ENCODE results near the gene ARHGAP22. TPM values are rescaled to one million over a fixed set of nuclear protein-coding genes. Genes with fewer than 3 reads are reported as not detected.

The ARHGAP22 gene
- total RNA-seq, 1 experiment from 2014 or later: 1.8 TPM

DNA sequence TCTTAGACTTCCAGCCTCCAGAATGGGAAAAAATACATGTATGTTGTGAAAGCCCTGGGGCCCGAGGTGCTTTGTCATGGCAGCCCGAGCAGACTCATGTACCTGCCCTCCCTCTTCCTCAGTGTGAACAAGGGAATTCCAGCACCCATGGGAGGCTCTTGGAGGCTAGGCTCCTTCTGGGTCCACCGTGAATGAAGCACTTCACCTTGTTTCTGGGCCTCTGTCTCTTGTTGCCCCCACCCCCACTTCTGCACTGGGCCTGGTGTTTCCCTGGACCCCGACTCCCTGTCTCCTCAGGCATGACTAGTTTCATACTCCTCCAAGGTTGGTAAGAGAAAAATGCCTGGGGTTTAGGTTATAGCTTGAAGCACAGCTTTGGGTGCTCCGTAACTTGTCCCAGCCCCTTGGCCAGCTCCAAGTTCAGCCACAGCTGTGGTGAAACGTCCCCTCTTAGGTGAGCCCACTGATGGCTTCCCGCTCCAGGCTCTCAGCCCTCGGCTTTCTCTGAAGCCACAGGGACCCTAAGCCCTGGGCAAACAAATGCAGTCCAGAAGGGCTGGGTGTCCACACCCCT, 30.2 kb upstream of the ARHGAP22 start:
- Histone ChIP-seq H3K27ac (ENCODE audit: low read length) (no peak overlapping the region), H3K36me3 (ENCODE audit: control insufficient read depth, insufficient read depth, low read length) (no peaks in the 10 kb centered on the region), H3K27me3 (ENCODE audit: control insufficient read depth, insufficient read depth, low read length) (peaks cover 6% of the 10 kb centered on the region; the same call in 1 of the 2 replicates), H3K9me3 (ENCODE audit: control insufficient read depth, insufficient read depth, low read depth, low read length) (0 out of 2 replicates have a peak, but pooled peaks cover 2% of the 10 kb centered on the region), H3K4me3 (ENCODE audit: low read depth in 2 of 2, low read length in 2 of 2) (no peak overlapping the region), H3K4me1 (ENCODE audit: control insufficient read depth, insufficient read depth, low read length) (no peaks in the 10 kb centered on the region)
- POLR2A ChIA-PET: no interaction called here
- no peak for TF ChIP-seq CTCF (IDR thresholded peaks at IDR 0.05)
- no peak for TF ChIP-seq SIN3A (IDR thresholded peaks at IDR 0.05; ENCODE audit: borderline replicate concordance, insufficient read depth, low read depth, low read length)
- TF ChIP-seq, protein P1, sequence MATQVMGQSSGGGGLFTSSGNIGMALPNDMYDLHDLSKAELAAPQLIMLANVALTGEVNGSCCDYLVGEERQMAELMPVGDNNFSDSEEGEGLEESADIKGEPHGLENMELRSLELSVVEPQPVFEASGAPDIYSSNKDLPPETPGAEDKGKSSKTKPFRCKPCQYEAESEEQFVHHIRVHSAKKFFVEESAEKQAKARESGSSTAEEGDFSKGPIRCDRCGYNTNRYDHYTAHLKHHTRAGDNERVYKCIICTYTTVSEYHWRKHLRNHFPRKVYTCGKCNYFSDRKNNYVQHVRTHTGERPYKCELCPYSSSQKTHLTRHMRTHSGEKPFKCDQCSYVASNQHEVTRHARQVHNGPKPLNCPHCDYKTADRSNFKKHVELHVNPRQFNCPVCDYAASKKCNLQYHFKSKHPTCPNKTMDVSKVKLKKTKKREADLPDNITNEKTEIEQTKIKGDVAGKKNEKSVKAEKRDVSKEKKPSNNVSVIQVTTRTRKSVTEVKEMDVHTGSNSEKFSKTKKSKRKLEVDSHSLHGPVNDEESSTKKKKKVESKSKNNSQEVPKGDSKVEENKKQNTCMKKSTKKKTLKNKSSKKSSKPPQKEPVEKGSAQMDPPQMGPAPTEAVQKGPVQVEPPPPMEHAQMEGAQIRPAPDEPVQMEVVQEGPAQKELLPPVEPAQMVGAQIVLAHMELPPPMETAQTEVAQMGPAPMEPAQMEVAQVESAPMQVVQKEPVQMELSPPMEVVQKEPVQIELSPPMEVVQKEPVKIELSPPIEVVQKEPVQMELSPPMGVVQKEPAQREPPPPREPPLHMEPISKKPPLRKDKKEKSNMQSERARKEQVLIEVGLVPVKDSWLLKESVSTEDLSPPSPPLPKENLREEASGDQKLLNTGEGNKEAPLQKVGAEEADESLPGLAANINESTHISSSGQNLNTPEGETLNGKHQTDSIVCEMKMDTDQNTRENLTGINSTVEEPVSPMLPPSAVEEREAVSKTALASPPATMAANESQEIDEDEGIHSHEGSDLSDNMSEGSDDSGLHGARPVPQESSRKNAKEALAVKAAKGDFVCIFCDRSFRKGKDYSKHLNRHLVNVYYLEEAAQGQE (IDR thresholded peaks at IDR 0.05; ENCODE audit: insufficient read depth in 1 of 2, low read depth in 2 of 2, low read length in 1 of 2): no peak
- TF ChIP-seq POLR2AphosphoS5 (IDR thresholded peaks at IDR 0.05; ENCODE audit: low read depth, low read length): no peak
- no peak for TF ChIP-seq TCF7L2 (IDR thresholded peaks at IDR 0.05; ENCODE audit: low read depth, low read length)
- no TSS peak for BruUV-seq (replicated peaks)
- in situ Hi-C loops (cut with HindIII; ENCODE audit: low pct_unique_long_range_greater_than_20kb, low sequenced_read_pairs) (no loop called here), intact Hi-C loops (cut with micrococcal nuclease; ENCODE audit: unreplicated experiment) (no loop called here)
- DNase-seq (ENCODE audit: low read depth, low spot score) (no peak), ATAC-seq (no peak)
- CTCF ChIA-PET: no interaction called here

DNA sequence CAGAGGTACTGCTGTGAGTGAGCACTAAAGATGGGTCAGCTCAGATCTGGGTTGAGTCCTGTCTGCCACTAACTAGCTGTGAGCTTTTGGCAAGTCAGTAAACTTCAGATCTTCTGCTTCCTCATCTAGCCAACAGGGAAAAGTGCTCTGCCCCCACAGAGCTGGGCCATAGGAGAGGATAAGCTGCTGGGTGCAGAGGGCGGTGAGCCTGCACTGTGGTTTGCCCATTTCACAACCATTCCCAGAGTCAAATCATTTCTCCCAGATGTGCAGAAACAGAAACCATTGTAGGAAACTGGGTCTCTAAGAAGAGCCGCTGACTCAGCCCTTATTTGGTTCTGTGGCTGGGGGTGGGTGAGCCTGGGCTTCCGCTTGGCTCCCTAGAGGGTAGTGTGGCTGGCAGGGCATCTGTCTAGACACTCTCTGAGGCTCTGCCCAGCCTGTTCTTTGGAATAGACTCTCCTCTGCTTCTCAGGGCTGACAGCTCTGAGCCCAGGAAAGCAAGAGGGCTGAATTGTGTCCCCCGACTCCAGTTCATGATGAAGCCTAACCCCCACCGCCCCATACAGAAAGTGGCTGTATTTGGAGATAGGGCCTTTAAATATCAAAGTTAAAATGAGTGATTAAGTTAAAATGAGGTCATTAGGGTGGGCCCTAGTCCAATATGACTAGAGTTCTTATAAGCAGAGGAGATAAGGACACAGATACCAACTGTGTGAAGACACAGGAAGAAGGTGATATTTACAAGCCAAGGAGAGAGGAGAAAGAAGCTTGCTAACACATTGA, 29.5 kb upstream of the ARHGAP22 start:
- H3K27ac ChIP-seq (ENCODE audit: low read length): no peak overlapping the region
- no peak overlapping the region for H3K4me3 ChIP-seq (ENCODE audit: low read depth in 2 of 2, low read length in 2 of 2)
- TF ChIP-seq CTCF (IDR thresholded peaks at IDR 0.05): no peak
- TF ChIP-seq, protein P1 (IDR thresholded peaks at IDR 0.05; ENCODE audit: insufficient read depth in 1 of 2, low read depth in 2 of 2, low read length in 1 of 2): no peak
- TF ChIP-seq POLR2AphosphoS5 (IDR thresholded peaks at IDR 0.05; ENCODE audit: low read depth, low read length): no peak
- TF ChIP-seq TCF7L2 (IDR thresholded peaks at IDR 0.05; ENCODE audit: low read depth, low read length): no peak
- TF ChIP-seq SIN3A (IDR thresholded peaks at IDR 0.05; ENCODE audit: borderline replicate concordance, insufficient read depth, low read depth, low read length): no peak
- no peak for DNase-seq (ENCODE audit: low read depth, low spot score)
- intact Hi-C loops (cut with micrococcal nuclease; ENCODE audit: unreplicated experiment): no loop called here
- H3K9me3 ChIP-seq (ENCODE audit: control insufficient read depth, insufficient read depth, low read depth, low read length): no peaks in the 10 kb centered on the region
- no TSS peak for BruUV-seq (replicated peaks)
- in situ Hi-C loops (cut with HindIII; ENCODE audit: low pct_unique_long_range_greater_than_20kb, low sequenced_read_pairs): no loop called here
- no peaks in the 10 kb centered on the region for H3K4me1 ChIP-seq (ENCODE audit: control insufficient read depth, insufficient read depth, low read length)
- CTCF ChIA-PET: interaction anchor here (0.6 kb wide), 1 partner anchor 29 kb away, joined by 5 read pairs; no protein-coding TSS in a partner anchor
- no peak for ATAC-seq
- no peaks in the 10 kb centered on the region for H3K36me3 ChIP-seq (ENCODE audit: control insufficient read depth, insufficient read depth, low read length)
- H3K27me3 ChIP-seq (ENCODE audit: control insufficient read depth, insufficient read depth, low read length): peaks cover 6% of the 10 kb centered on the region; the same call in 1 of the 2 replicates
- POLR2A ChIA-PET: no interaction called here
